Activated T-cell treated with anti-CD3 and anti-CD28 coated beads, Interleukin-2, amount 50 U/mL, for 48 hours (primary cell): ENCODE measurements around the gene PLA2G4D.

ENCODE experiments used
- DNase-seq, 2 experiments: peaks; one replicate each; pipeline ENCODE4 v3.0.0-alpha.2; 2020

Gene PLA2G4D

GRCh38 chr15:42088801-42089640, 5.3 kb downstream of the PLA2G4D start:
- peak; percentile 13 for DNase-seq

- peak; percentile 6 to 14 for DNase-seq
These were observed 6.2 kb downstream of the PLA2G4D start for GRCh38 chr15:42087926-42088800.

GRCh38 chr15:42087460-42087859, 6.9 kb downstream of the PLA2G4D start:
- peak in 1 of 2 experiments; percentile 9 for DNase-seq

- DNase-seq, result peak; percentile 10 to 14
These were observed 8.6 kb downstream of the PLA2G4D start for GRCh38 chr15:42085721-42086120.

- DNase-seq, result peak in 1 of 2 experiments; percentile 1
These were observed 9.1 kb downstream of the PLA2G4D start for GRCh38 chr15:42085236-42085605.

- peak; percentile 70 to 72 for DNase-seq
These were observed 9.7 kb downstream of the PLA2G4D start for GRCh38 chr15:42084465-42085235.

GRCh38 chr15:42083916-42084315, 10.4 kb downstream of the PLA2G4D start:
- no peak for DNase-seq

- peak; percentile 10 to 12 for DNase-seq
These were observed 10.8 kb downstream of the PLA2G4D start for GRCh38 chr15:42083605-42083908.

GRCh38 chr15:42082823-42083604, 11.3 kb downstream of the PLA2G4D start:
- DNase-seq, result peak; percentile 12 to 13

- peak; percentile 1 to 9 for DNase-seq
These were observed 12.2 kb downstream of the PLA2G4D start for GRCh38 chr15:42082141-42082540.

- peak; percentile 10 to 11 for DNase-seq
These were observed 13.2 kb downstream of the PLA2G4D start for GRCh38 chr15:42080919-42081830.

GRCh38 chr15:42080186-42080918, 14.0 kb downstream of the PLA2G4D start:
- DNase-seq, result peak in 1 of 2 experiments; percentile 4

GRCh38 chr15:42079401-42079908, 14.9 kb downstream of the PLA2G4D start:
- peak in 1 of 2 experiments; percentile 9 for DNase-seq

- no peak for DNase-seq
These were observed 15.5 kb downstream of the PLA2G4D start for GRCh38 chr15:42078903-42079302.

- no peak for DNase-seq
These were observed 16.7 kb downstream of the PLA2G4D start for GRCh38 chr15:42077689-42078088.

- DNase-seq, result peak; percentile 4 to 9
These were observed 20.9 kb downstream of the PLA2G4D start for GRCh38 chr15:42073418-42073817.

GRCh38 chr15:42072141-42072685, 22.1 kb downstream of the PLA2G4D start:
- DNase-seq, result peak in 1 of 2 experiments; percentile 10

- DNase-seq, result peak in 1 of 2 experiments; percentile 4
These were observed 22.6 kb downstream of the PLA2G4D start for GRCh38 chr15:42071717-42072116.

- DNase-seq, result peak; percentile 9 to 10
These were observed 23.4 kb downstream of the PLA2G4D start for GRCh38 chr15:42070976-42071350.
